Measurements from ENCODE around the gene RABGEF1.
"Not testable (repeated sequence)": the region's sequence is repeated elsewhere in the genome, so short reads cannot be mapped to it uniquely, and the experiment has no call there.

Gene RABGEF1

GRCh38 chr7:66815951-66816350 lies 75.4 kb downstream of the RABGEF1 start:
- H3K27ac Mint-ChIP-seq, result no peak overlapping the region
- no peaks in the 10 kb centered on the region for H3K9me3 Mint-ChIP-seq
- TF ChIP-seq CTCF (IDR thresholded peaks at IDR 0.05; ENCODE audit: unreplicated experiment in 3 of 3), result no peak
- H3K36me3 Mint-ChIP-seq (ENCODE audit: low read depth), result peaks cover 18% of the 10 kb centered on the region
- no peaks in the 10 kb centered on the region for H3K4me1 Mint-ChIP-seq
- peaks cover 3% of the 10 kb centered on the region for H3K27me3 Mint-ChIP-seq (ENCODE audit: low read depth)
- H3K4me3 Mint-ChIP-seq, result no peak overlapping the region

GRCh38 chr7:66816658-66817057 lies 76.1 kb downstream of the RABGEF1 start:
- H3K36me3 Mint-ChIP-seq (ENCODE audit: low read depth), result peaks cover 13% of the 10 kb centered on the region
- not testable (repeated sequence) for H3K9me3 Mint-ChIP-seq; H3K4me3 Mint-ChIP-seq; H3K4me1 Mint-ChIP-seq; H3K27ac Mint-ChIP-seq; H3K27me3 Mint-ChIP-seq (ENCODE audit: low read depth)

GRCh38 chr7:66817208-66817795 lies 76.8 kb downstream of the RABGEF1 start:
- H3K9me3 Mint-ChIP-seq; H3K27ac Mint-ChIP-seq; H3K4me1 Mint-ChIP-seq; H3K27me3 Mint-ChIP-seq (ENCODE audit: low read depth); H3K36me3 Mint-ChIP-seq (ENCODE audit: low read depth); H3K4me3 Mint-ChIP-seq: not testable (repeated sequence)

- not testable (repeated sequence) for H3K9me3 Mint-ChIP-seq; H3K4me3 Mint-ChIP-seq; H3K4me1 Mint-ChIP-seq; H3K36me3 Mint-ChIP-seq (ENCODE audit: low read depth); H3K27me3 Mint-ChIP-seq (ENCODE audit: low read depth); H3K27ac Mint-ChIP-seq
Measured at GRCh38 chr7:66817956-66818355, 77.4 kb downstream of the RABGEF1 start.

- Mint-ChIP-seq H3K36me3 (ENCODE audit: low read depth) (no peaks in the 10 kb centered on the region), H3K4me1 (no peaks in the 10 kb centered on the region), H3K4me3 (no peak overlapping the region), H3K9me3 (no peaks in the 10 kb centered on the region), H3K27me3 (ENCODE audit: low read depth) (no peaks in the 10 kb centered on the region), H3K27ac (no peak overlapping the region)
- no peak for TF ChIP-seq CTCF (IDR thresholded peaks at IDR 0.05; ENCODE audit: unreplicated experiment in 3 of 3)
Measured at GRCh38 chr7:66824041-66824440, 83.5 kb downstream of the RABGEF1 start.

GRCh38 chr7:66825538-66825937 lies 85.0 kb downstream of the RABGEF1 start:
- H3K36me3 Mint-ChIP-seq (ENCODE audit: low read depth); H3K4me3 Mint-ChIP-seq; H3K4me1 Mint-ChIP-seq; H3K27ac Mint-ChIP-seq; H3K27me3 Mint-ChIP-seq (ENCODE audit: low read depth); H3K9me3 Mint-ChIP-seq: not testable (repeated sequence)
- TF ChIP-seq CTCF (IDR thresholded peaks at IDR 0.05; ENCODE audit: unreplicated experiment in 3 of 3), result peak in 1 of 3 experiments; percentile 19

- Mint-ChIP-seq H3K36me3 (ENCODE audit: low read depth) (no peaks in the 10 kb centered on the region), H3K4me3 (no peak overlapping the region), H3K9me3 (no peaks in the 10 kb centered on the region), H3K4me1 (no peaks in the 10 kb centered on the region), H3K27ac (no peak overlapping the region), H3K27me3 (ENCODE audit: low read depth) (no peaks in the 10 kb centered on the region)
- TF ChIP-seq CTCF (IDR thresholded peaks at IDR 0.05; ENCODE audit: unreplicated experiment in 3 of 3), result no peak
Measured at GRCh38 chr7:66826649-66827048, 86.1 kb downstream of the RABGEF1 start.

- H3K9me3 Mint-ChIP-seq; H3K27me3 Mint-ChIP-seq (ENCODE audit: low read depth); H3K4me3 Mint-ChIP-seq; H3K36me3 Mint-ChIP-seq (ENCODE audit: low read depth); H3K27ac Mint-ChIP-seq; H3K4me1 Mint-ChIP-seq: not testable (repeated sequence)
Measured at GRCh38 chr7:66830976-66831375, 90.4 kb downstream of the RABGEF1 start.

All from nephron (organoid).